Ecto neural progenitor cell (in vitro differentiated cells): ENCODE data around the gene SMCO4.

Experiments
- DNase-seq: peaks from one replicate; pipeline ENCODE4 v3.0.0-alpha.2; 2018; ENCODE audit warnings: low spot score

SMCO4 gene

GRCh38 chr11:93504110-93505095 is 38.8 kb downstream of the SMCO4 start:
- DNase-seq, result no peak

- no peak for DNase-seq
These were observed 41.3 kb downstream of the SMCO4 start for GRCh38 chr11:93501856-93502255.

GRCh38 chr11:93500759-93501158 is 42.4 kb downstream of the SMCO4 start:
- DNase-seq, result no peak

GRCh38 chr11:93498641-93499040 is 44.5 kb downstream of the SMCO4 start:
- no peak for DNase-seq

- DNase-seq, result no peak
These were observed 45.0 kb downstream of the SMCO4 start for GRCh38 chr11:93498161-93498560.

- DNase-seq, result no peak
These were observed 45.6 kb downstream of the SMCO4 start for GRCh38 chr11:93497596-93497995.

GRCh38 chr11:93494357-93494756 is 48.8 kb downstream of the SMCO4 start:
- DNase-seq, result no peak

GRCh38 chr11:93493252-93493897 is 49.8 kb downstream of the SMCO4 start:
- DNase-seq, result no peak

GRCh38 chr11:93492464-93493251 is 50.5 kb downstream of the SMCO4 start:
- DNase-seq, result no peak

GRCh38 chr11:93491973-93492372 is 51.2 kb downstream of the SMCO4 start:
- no peak for DNase-seq

GRCh38 chr11:93490996-93491618 is 52.1 kb downstream of the SMCO4 start:
- DNase-seq, result no peak

GRCh38 chr11:93489841-93490240 is 53.4 kb downstream of the SMCO4 start:
- no peak for DNase-seq

- no peak for DNase-seq
These were observed 56.1 kb downstream of the SMCO4 start for GRCh38 chr11:93487032-93487483.

GRCh38 chr11:93485983-93486382 is 57.2 kb downstream of the SMCO4 start:
- no peak for DNase-seq

- no peak for DNase-seq
These were observed 58.5 kb downstream of the SMCO4 start for GRCh38 chr11:93484716-93485115.

GRCh38 chr11:93482556-93482955 is 60.6 kb downstream of the SMCO4 start:
- no peak for DNase-seq

- no peak for DNase-seq
These were observed 61.5 kb downstream of the SMCO4 start for GRCh38 chr11:93481696-93482095.

- DNase-seq, result no peak
These were observed 61.9 kb downstream of the SMCO4 start for GRCh38 chr11:93481279-93481678.

- DNase-seq, result no peak
These were observed 62.4 kb downstream of the SMCO4 start for GRCh38 chr11:93480756-93481155.

GRCh38 chr11:93480256-93480655 is 62.9 kb downstream of the SMCO4 start:
- no peak for DNase-seq

- no peak for DNase-seq
These were observed 64.3 kb downstream of the SMCO4 start for GRCh38 chr11:93478841-93479240.

GRCh38 chr11:93477684-93478234 is 65.4 kb downstream of the SMCO4 start:
- DNase-seq, result no peak
